ENCODE results near the gene ITPR2.

ITPR2 gene

GRCh38 chr12:26821212-26821701 is 11.7 kb downstream of the ITPR2 start:
- no peak for DNase-seq

GRCh38 chr12:26818636-26819035 is 14.4 kb downstream of the ITPR2 start:
- DNase-seq, result no peak

GRCh38 chr12:26818201-26818600 is 14.8 kb downstream of the ITPR2 start:
- DNase-seq, result no peak

GRCh38 chr12:26817183-26817591 is 15.8 kb downstream of the ITPR2 start:
- DNase-seq, result no peak

GRCh38 chr12:26813812-26814211 is 19.2 kb downstream of the ITPR2 start:
- no peak for DNase-seq

- no peak for DNase-seq
These were observed 22.7 kb downstream of the ITPR2 start for GRCh38 chr12:26810330-26810729.

GRCh38 chr12:26809611-26810285 is 23.2 kb downstream of the ITPR2 start:
- DNase-seq, result no peak

GRCh38 chr12:26808766-26809476 is 24.1 kb downstream of the ITPR2 start:
- DNase-seq, result no peak

GRCh38 chr12:26807292-26807691 is 25.7 kb downstream of the ITPR2 start:
- no peak for DNase-seq

GRCh38 chr12:26806556-26806955 is 26.4 kb downstream of the ITPR2 start:
- DNase-seq, result no peak

GRCh38 chr12:26805401-26805971 is 27.5 kb downstream of the ITPR2 start:
- DNase-seq, result no peak

- DNase-seq, result no peak
These were observed 29.4 kb downstream of the ITPR2 start for GRCh38 chr12:26803552-26803951.

GRCh38 chr12:26801486-26801885 is 31.5 kb downstream of the ITPR2 start:
- no peak for DNase-seq

GRCh38 chr12:26800858-26801257 is 32.1 kb downstream of the ITPR2 start:
- no peak for DNase-seq

- DNase-seq, result no peak
These were observed 32.6 kb downstream of the ITPR2 start for GRCh38 chr12:26800347-26800746.

GRCh38 chr12:26799741-26800140 is 33.3 kb downstream of the ITPR2 start:
- no peak for DNase-seq

GRCh38 chr12:26798640-26799039 is 34.4 kb downstream of the ITPR2 start:
- DNase-seq, result no peak

- DNase-seq, result no peak
These were observed 35.0 kb downstream of the ITPR2 start for GRCh38 chr12:26798023-26798422.

GRCh38 chr12:26795910-26796309 is 37.1 kb downstream of the ITPR2 start:
- no peak for DNase-seq

GRCh38 chr12:26791301-26791791 is 41.6 kb downstream of the ITPR2 start:
- no peak for DNase-seq

- DNase-seq, result no peak
These were observed 42.4 kb downstream of the ITPR2 start for GRCh38 chr12:26790645-26790994.

- no peak for DNase-seq
These were observed 43.0 kb downstream of the ITPR2 start for GRCh38 chr12:26789731-26790644.

Measured in activated naive CD4-positive, alpha-beta T cell treated with anti-CD3 and anti-CD28 coated beads, Interleukin-2, amount 50 U/mL, for 16 hours (primary cell).